ENCODE measurements around the gene AURKAIP1. TPM values are rescaled to one million over a fixed set of nuclear protein-coding genes. Genes with fewer than 3 reads are reported as not detected.

AURKAIP1 gene
- total and polyA plus RNA-seq, 4 donors = 43.5 to 208 (median 168) TPM

- 71 to 81% methylated on average over 41 of the region's 41 CpGs for WGBS, 2 donors
- ATAC-seq (ENCODE audit: insufficient read depth, low FRiP score) (no peak), DNase-seq (no peak)
- H3K36me3 ChIP-seq (ENCODE audit: control insufficient read depth in 4 of 4, insufficient read depth in 4 of 4, low read length in 4 of 4) = peaks cover 0 to 32% (median 2%) of the 10 kb centered on the region in 4 donors
- H3K4me3 ChIP-seq = no peak within 1 kb of the TSS
- no peaks in the 10 kb centered on the region for H3K27me3 ChIP-seq (ENCODE audit: control insufficient read depth in 3 of 3, insufficient read depth in 3 of 3, low read length in 2 of 3)
- H3K9ac ChIP-seq (ENCODE audit: insufficient read depth in 1 of 2, low read length in 2 of 2) = no peak within 1 kb of the TSS
- TF ChIP-seq CTCF (IDR thresholded peaks at IDR 0.05; ENCODE audit: control extremely low read depth, extremely low read depth) = no peak
- H3K9me3 ChIP-seq (ENCODE audit: control insufficient read depth in 4 of 4, insufficient read depth in 3 of 4, low read length in 3 of 4) = peaks cover 0 to 5% (median 0%) of the 10 kb centered on the region in 4 donors
- peak within 1 kb of the TSS in 1 of 2 donors; percentile 6 for H3K27ac ChIP-seq (ENCODE audit: low read depth in 1 of 2, low read length in 1 of 2)
- peaks cover 0 to 7% (median 0%) of the 10 kb centered on the region in 5 donors for H3K4me1 ChIP-seq (ENCODE audit: control insufficient read depth in 5 of 5, insufficient read depth in 5 of 5, low read length in 5 of 5)
Observed at GRCh38 chr1:1331068-1331965, 43.7 kb downstream of the AURKAIP1 start, which contains the start of gene TAS1R3. TAS1R3 (plus strand) TSS chr1:1331280; CDS start chr1:1331346, 66 bp downstream.

- 65 to 81% methylated on average over 15 of the region's 15 CpGs for WGBS, 2 donors
- Histone ChIP-seq H3K9me3 (ENCODE audit: control insufficient read depth in 4 of 4, insufficient read depth in 3 of 4, low read length in 3 of 4) (peaks cover 0 to 5% (median 0%) of the 10 kb centered on the region in 4 donors), H3K27me3 (ENCODE audit: control insufficient read depth in 3 of 3, insufficient read depth in 3 of 3, low read length in 2 of 3) (no peaks in the 10 kb centered on the region), H3K4me3 (no peak overlapping the region), H3K9ac (ENCODE audit: insufficient read depth in 1 of 2, low read length in 2 of 2) (no peak overlapping the region), H3K36me3 (ENCODE audit: control insufficient read depth in 4 of 4, insufficient read depth in 4 of 4, low read length in 4 of 4) (peaks cover 0 to 24% (median 1%) of the 10 kb centered on the region in 4 donors), H3K27ac (ENCODE audit: low read depth in 1 of 2, low read length in 1 of 2) (peak overlapping the region in 1 of 2 donors; percentile 6), H3K4me1 (ENCODE audit: control insufficient read depth in 5 of 5, insufficient read depth in 5 of 5, low read length in 5 of 5) (peaks cover 0 to 13% (median 5%) of the 10 kb centered on the region in 5 donors)
- TF ChIP-seq CTCF (IDR thresholded peaks at IDR 0.05; ENCODE audit: control extremely low read depth, extremely low read depth) = no peak
- ATAC-seq (ENCODE audit: insufficient read depth, low FRiP score) = no peak
- DNase-seq = no peak
Observed at GRCh38 chr1:1330366-1331067, 44.5 kb downstream of the AURKAIP1 start.

GRCh38 chr1:1329304-1330210 is 45.5 kb downstream of the AURKAIP1 start:
- Histone ChIP-seq H3K27me3 (ENCODE audit: control insufficient read depth in 3 of 3, insufficient read depth in 3 of 3, low read length in 2 of 3) (no peaks in the 10 kb centered on the region), H3K27ac (ENCODE audit: low read depth in 1 of 2, low read length in 1 of 2) (no peak overlapping the region), H3K4me3 (no peak overlapping the region), H3K9me3 (ENCODE audit: control insufficient read depth in 4 of 4, insufficient read depth in 3 of 4, low read length in 3 of 4) (peaks cover 0 to 5% (median 0%) of the 10 kb centered on the region in 4 donors), H3K4me1 (ENCODE audit: control insufficient read depth in 5 of 5, insufficient read depth in 5 of 5, low read length in 5 of 5) (peaks cover 0 to 15% (median 8%) of the 10 kb centered on the region in 5 donors), H3K36me3 (ENCODE audit: control insufficient read depth in 4 of 4, insufficient read depth in 4 of 4, low read length in 4 of 4) (peaks cover 0 to 18% (median 0%) of the 10 kb centered on the region in 4 donors), H3K9ac (ENCODE audit: insufficient read depth in 1 of 2, low read length in 2 of 2) (no peak overlapping the region)
- ATAC-seq (ENCODE audit: insufficient read depth, low FRiP score) = no peak
- no peak for TF ChIP-seq CTCF (IDR thresholded peaks at IDR 0.05; ENCODE audit: control extremely low read depth, extremely low read depth)
- no peak for DNase-seq
- 93 to 94% methylated on average over 58 of the region's 58 CpGs for WGBS, 2 donors
